Amygdala (tissue), 56 donors: Measurements from ENCODE around the gene INPP4A.
"Not testable (repeated sequence)": the region's sequence is repeated elsewhere in the genome, so short reads cannot be mapped to it uniquely, and the experiment has no call there.

ENCODE experiments used
- DNase-seq, 56 donors: peaks; one replicate each; lab custom pipeline; 2025; lab: John Stamatoyannopoulos, UW

Gene INPP4A

GRCh38 chr2:98572211-98572610 is 127.6 kb downstream of the INPP4A start:
- DNase-seq, result no peak

DNA sequence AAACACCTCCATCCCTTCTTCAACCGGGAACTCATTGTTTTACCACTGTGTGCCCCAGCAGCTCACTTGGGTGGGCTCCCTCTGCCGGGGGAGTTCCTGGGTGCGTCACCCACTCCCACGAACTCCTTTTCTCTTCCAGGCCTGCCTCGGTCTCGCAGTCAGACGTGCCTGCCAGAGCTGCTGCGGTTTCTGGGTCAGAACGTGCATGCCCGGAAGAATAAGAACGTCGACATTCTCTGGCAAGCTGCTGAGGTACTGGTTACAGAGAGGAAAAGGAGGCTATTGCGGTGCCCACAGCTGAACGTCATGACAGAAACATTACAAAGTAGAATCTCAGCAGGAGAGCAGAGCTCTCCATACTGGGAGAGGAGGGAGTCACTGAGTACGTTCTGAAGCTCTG is 128.0 kb downstream of the INPP4A start:
- peak in 5 of 56 donors; percentile 12 to 34 (median 15) for DNase-seq

DNA sequence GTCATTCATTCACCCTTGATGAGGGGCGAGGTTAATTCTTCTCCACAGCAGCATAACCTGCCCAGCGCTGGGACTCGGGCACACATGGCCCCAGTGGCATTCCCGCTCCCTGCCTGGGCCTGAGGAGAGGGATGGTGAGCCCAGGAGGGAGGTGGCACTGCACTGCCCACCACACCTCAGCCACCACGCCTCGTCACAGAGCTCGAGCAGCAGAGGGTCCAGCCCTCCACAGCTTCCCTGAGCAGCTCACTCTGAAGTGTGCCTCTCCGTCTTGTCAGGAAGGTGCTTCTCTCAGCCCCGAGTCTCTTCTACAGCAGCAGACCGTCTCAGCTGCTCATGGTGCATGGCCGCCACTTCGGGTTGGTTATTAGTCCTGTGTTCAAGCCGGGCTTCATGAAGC is 128.8 kb downstream of the INPP4A start:
- no peak for DNase-seq

DNA sequence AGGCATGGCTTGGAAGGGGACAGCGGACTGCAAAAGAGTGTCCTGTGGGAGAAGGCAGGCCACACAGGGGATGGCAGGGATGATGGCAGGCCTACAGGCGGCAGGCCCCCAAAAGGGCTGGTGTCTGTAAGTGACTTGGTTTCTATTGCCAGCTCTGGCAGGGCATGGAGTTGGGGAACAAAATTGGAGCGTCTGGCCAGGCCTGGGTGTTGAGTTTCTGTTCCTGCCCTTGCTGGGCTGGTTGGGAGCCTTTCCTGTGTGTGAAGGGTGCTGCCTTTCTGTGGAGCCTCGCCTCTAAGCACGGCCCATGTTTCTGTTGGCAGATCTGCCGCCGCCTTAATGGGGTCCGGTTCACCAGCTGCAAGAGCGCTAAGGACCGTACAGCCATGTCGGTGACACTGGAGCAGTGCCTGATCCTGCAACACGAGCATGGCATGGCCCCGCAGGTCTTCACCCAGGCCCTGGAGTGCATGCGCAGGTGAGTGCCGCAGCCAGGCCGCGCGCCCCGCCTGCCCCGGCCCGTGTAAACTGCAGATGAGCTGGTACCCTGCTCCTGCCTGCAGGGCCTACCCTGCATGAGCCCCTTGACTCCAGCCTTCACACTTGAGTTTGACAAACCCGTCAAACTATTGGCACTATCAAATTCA is 132.1 kb downstream of the INPP4A start:
- DNase-seq, result no peak

DNA sequence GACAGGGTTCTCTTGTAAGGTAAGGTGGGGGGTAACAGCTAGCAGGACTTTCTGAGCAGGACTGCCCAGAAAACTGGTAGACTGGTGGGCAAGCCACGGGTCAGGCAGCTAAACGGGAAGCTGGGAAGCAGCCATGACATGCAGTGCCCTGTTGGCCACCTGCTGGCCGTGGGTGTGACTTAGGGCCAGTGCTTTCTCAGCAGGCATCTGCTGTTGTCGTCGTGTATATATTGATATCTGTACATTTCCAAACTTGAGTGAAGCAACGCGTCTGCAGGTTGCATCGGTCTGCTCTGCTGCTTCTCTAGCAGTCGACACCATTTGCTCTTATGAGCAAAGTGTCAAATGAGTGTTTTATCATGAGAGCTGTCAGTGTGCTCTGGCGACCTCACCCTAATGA is 132.7 kb downstream of the INPP4A start:
- DNase-seq, result no peak

GRCh38 chr2:98578231-98578630 is 133.6 kb downstream of the INPP4A start:
- DNase-seq, result no peak

DNA sequence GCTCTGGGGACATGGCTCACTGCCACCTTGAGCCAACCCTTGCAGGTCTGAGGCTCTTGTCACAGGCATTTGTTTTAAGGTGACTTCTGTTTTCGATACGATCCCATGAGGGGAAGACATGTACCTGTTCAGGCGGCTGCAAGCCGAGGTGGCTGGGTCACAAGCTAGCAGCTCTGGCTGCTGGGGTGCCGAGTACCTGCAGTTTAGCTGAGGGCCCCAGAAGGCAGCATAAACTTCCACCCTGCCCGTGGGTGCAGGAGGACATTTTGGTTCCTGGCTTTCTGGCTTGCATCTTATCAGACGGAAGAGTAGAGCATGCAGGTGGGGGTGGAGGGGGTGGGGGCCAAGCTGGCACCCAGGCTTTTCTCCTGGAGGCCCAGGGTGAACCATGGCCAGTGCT is 135.3 kb downstream of the INPP4A start:
- DNase-seq, result no peak

- DNase-seq, result no peak
Observed at GRCh38 chr2:98580656-98581284, 136.1 kb downstream of the INPP4A start.

- DNase-seq, result no peak
Observed at GRCh38 chr2:98582523-98582922, 137.9 kb downstream of the INPP4A start.

DNA sequence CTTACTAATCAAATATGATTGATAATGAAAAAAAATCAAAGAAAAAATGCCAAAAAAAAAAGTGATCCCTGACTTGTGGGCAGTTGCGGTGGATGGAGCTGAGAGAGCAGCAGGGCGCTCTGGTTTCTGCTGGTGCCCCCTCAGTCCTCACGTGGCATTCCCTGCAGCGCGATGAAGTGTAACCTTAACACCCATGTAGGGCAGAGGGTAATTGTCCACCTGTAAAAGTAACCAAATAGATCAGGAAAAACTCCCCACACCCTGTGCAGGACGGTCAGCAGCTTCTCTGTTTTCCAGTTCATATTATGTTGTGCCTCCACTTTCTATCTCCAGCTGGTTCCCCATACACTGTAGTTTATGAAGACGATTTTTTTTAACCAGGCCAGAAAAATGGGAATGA is 138.6 kb downstream of the INPP4A start:
- no peak for DNase-seq

GRCh38 chr2:98583816-98584618 is 139.4 kb downstream of the INPP4A start:
- DNase-seq, result no peak

- no peak for DNase-seq
Observed at GRCh38 chr2:98585386-98585785, 140.7 kb downstream of the INPP4A start.

DNA sequence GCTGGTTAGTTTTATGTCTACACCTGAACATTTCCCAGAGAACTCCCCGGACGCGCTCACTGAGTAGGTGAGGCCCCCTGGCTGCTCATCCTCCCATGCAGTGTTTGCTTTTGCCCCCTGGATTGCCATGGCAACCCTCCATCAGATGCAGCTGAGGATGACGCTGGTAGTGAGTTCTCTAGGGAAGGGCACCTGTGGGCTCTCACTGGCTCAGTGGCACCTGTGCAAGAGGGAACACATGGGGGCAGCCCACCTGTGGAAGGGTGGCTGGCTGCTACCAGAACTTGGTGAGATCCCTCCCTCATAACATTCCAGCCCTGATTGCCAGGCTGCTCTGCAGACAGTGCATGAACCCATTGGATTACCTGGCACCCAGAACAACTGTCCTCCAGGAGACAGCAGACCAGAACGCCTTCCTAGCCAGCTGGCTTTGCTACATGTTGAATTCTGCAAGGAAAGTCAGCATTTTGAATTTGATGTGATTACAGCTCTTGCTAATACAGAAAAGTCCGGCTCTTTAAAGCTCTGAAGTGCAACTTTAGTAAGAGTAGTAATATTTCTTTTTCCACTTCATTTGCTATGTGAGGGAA is 142.0 kb downstream of the INPP4A start:
- no peak for DNase-seq

- DNase-seq, result no peak
Observed at GRCh38 chr2:98588880-98589431, 144.3 kb downstream of the INPP4A start.

DNA sequence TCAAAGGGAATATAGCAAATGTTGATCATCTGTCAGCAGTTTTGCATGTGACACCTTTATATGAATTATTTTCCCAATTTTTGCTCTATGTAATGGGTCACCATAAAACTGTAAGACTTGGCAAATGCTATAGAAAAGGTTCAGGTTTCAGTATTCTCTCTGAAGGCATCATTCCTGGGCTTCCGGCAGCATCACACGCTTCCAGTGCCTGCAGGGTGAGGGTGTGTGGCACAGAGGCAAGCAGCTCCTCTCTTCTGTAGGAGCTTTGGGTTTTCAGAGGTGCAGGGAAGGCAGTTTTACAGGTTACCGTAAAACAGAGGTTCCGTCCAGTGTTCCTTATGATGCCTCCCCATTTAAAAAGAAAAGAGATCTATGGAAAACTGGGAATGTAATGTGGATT is 144.8 kb downstream of the INPP4A start:
- DNase-seq, result no peak

DNA sequence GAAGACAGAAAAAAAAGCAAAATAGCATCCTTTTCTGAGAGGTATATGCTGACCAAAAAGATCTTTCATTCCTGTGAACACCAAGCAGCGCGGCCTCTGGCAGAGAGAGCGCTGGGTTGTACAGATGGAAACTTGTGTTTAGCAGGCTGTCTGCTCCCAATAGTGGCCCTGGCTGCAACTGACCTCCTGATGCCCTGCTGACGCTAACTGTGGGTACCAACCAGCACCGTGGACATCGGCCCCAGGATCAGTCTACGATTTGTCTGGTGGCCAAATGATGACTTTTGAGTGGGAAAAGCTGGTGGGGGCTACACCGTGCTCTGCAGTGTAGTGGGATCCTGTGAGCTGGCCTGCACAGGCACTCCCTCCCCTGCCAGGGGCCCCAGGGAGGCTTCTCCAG is 147.9 kb downstream of the INPP4A start:
- no peak for DNase-seq

DNA sequence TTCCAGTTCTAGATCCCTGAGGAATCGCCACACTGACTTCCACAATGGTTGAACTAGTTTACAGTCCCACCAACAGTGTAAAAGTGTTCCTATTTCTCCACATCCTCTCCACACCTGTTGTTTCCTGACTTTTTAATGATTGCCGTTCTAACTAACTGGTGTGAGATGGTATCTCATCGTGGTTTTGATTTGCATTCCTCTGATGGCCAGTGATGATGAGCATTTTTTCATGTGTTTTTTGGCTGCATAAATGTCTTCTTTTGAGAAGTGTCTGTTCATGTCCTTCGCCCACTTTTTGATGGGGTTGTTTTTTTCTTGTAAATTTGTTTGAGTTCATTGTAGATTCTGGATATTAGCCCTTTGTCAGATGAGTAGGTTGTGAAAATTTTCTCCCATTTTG is 150.0 kb downstream of the INPP4A start:
- not testable (repeated sequence) for DNase-seq

GRCh38 chr2:98598781-98599428 is 154.2 kb downstream of the INPP4A start:
- no peak for DNase-seq

- no peak for DNase-seq
Observed at GRCh38 chr2:98601532-98602132, 157.0 kb downstream of the INPP4A start.

DNA sequence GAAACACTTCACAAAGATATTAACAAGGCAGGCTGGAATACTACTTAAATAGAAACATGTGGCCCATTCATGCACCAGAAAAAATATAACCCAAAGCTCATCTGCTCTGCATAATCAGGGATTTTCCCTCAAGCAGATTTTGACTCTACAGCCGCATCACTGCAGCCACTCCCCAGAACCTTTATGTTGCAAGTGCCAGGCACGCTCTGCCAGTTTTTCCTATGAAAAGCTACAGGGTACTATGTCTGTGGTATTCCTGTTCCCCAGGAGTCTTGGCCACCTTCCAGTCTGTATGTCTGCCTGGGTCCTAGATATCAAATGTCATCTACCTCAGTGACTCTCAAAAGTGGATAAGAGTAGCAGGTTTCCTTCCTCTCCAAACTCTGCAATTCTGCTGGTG is 159.9 kb downstream of the INPP4A start:
- no peak for DNase-seq
